NOMO-1 treated with dmso at 0.1 percent for 144 hours (cell line): ENCODE measurements around the gene PADI6.

ENCODE experiments used
- DNase-seq: peaks from one replicate; lab custom pipeline; 2025; ENCODE audit not compliant: unreplicated experiment; lab: John Stamatoyannopoulos, UW

Gene PADI6

GRCh38 chr1:17356387-17357026 is 15.5 kb upstream of the PADI6 start:
- DNase-seq, result no peak

- no peak for DNase-seq
These were observed 13.4 kb upstream of the PADI6 start for GRCh38 chr1:17358557-17358956.

GRCh38 chr1:17359031-17359430 is 13.0 kb upstream of the PADI6 start:
- no peak for DNase-seq

- DNase-seq, result no peak
These were observed 12.2 kb upstream of the PADI6 start for GRCh38 chr1:17359808-17360207.

- DNase-seq, result no peak
These were observed 11.6 kb upstream of the PADI6 start for GRCh38 chr1:17360272-17360956.

- DNase-seq, result no peak
These were observed 10.3 kb upstream of the PADI6 start for GRCh38 chr1:17361687-17362086.

- no peak for DNase-seq
These were observed 8.6 kb upstream of the PADI6 start for GRCh38 chr1:17363351-17363750.

GRCh38 chr1:17363771-17364170 is 8.2 kb upstream of the PADI6 start:
- no peak for DNase-seq

GRCh38 chr1:17365293-17365692 is 6.7 kb upstream of the PADI6 start:
- peak; percentile 43 for DNase-seq

- DNase-seq, result no peak
These were observed 2.5 kb upstream of the PADI6 start for GRCh38 chr1:17369466-17369865.

- DNase-seq, result no peak
These were observed 1.4 kb upstream of the PADI6 start for GRCh38 chr1:17370618-17371017.

- no peak for DNase-seq
These were observed 959 bp downstream of the PADI6 start for GRCh38 chr1:17372955-17373354.

GRCh38 chr1:17375651-17376050 is 3.7 kb downstream of the PADI6 start:
- DNase-seq, result no peak

- no peak for DNase-seq
These were observed 5.4 kb downstream of the PADI6 start for GRCh38 chr1:17377325-17377953.

- DNase-seq, result no peak
These were observed 9.2 kb downstream of the PADI6 start for GRCh38 chr1:17381161-17381560.

- no peak for DNase-seq
These were observed 20.3 kb downstream of the PADI6 start for GRCh38 chr1:17392199-17392740.

GRCh38 chr1:17393230-17393629 is 21.2 kb downstream of the PADI6 start:
- peak; percentile 21 for DNase-seq

- peak; percentile 7 for DNase-seq
These were observed 26.1 kb downstream of the PADI6 start for GRCh38 chr1:17397910-17398695.

GRCh38 chr1:17400725-17401341 is 28.8 kb downstream of the PADI6 start:
- no peak for DNase-seq

GRCh38 chr1:17401841-17402240 is 29.8 kb downstream of the PADI6 start:
- DNase-seq, result no peak

GRCh38 chr1:17403081-17403480 is 31.1 kb downstream of the PADI6 start:
- DNase-seq, result no peak
